ENCODE data around the gene SPP1.

The SPP1 gene

GRCh38 chr4:88030565-88031310, 55.2 kb downstream of the SPP1 start:
- Histone ChIP-seq H3K36me3 (ENCODE audit: control insufficient read depth in 2 of 2, insufficient read depth in 2 of 2, low read length in 2 of 2) (no peaks in the 10 kb centered on the region), H3K9me3 (ENCODE audit: control insufficient read depth in 2 of 2, low read length in 2 of 2) (no peaks in the 10 kb centered on the region), H3K4me3 (ENCODE audit: low read length in 2 of 2) (no peak overlapping the region), H3K9ac (ENCODE audit: low read depth in 1 of 2, low read length in 2 of 2) (no peak overlapping the region), H3K27ac (ENCODE audit: low read depth in 2 of 2, low read length in 2 of 2) (no peak overlapping the region), H3K4me1 (ENCODE audit: control insufficient read depth in 2 of 2, insufficient read depth in 2 of 2, low read length in 2 of 2) (no peaks in the 10 kb centered on the region), H3K27me3 (ENCODE audit: control insufficient read depth in 2 of 2, insufficient read depth in 2 of 2, low read length in 2 of 2) (no peaks in the 10 kb centered on the region)
